Caco-2 (cell line): Measurements from ENCODE around the gene ZNF284. TPM values are rescaled to one million over a fixed set of nuclear protein-coding genes. Genes with fewer than 3 reads are reported as not detected.
"Not testable (repeated sequence)": the region's sequence is repeated elsewhere in the genome, so short reads cannot be mapped to it uniquely, and the experiment has no call there.

Source experiments
- BruUV-seq: library from RNA; stranded (reverse); fragments of 400-500 nt; replicated peaks from 2 replicates; lab custom pipeline; 2021; lab: Mats Ljungman, UMichigan
- CTCF ChIA-PET: fragments of 300-600 bp; sonication (Branson Sonifier 250); formaldehyde crosslinking; loops from one replicate; lab custom pipeline; 2022; ENCODE audit warnings: antibody characterized with exemption; lab: Charles Lee
- POLR2A ChIA-PET: fragments of 300-600 bp; sonication (Branson Sonifier 250); formaldehyde crosslinking; loops from one replicate; lab custom pipeline; 2022; ENCODE audit warnings: antibody characterized with exemption; lab: Charles Lee
- DNase-seq, 2 experiments: peaks; one replicate each; pipeline versions ENCODE4 v3.0.0 to v3.0.0-alpha.2; 2020 to 2022
- H3K27me3 ChIP-seq: replicated peaks from 2 replicates; pipeline ENCODE4 v1.6.0; 2011; ENCODE audit warnings: low read length; ENCODE audit not compliant: control insufficient read depth, insufficient read depth
- H3K36me3 ChIP-seq: 2 replicates; pipeline ENCODE4 v1.5.1; 2011; ENCODE audit warnings: low read length; ENCODE audit not compliant: control insufficient read depth, insufficient read depth
- H3K4me1 ChIP-seq: fragments of 250-450 bp; sonication (Bioruptor Pico); 2 replicates; pipeline ENCODE4 v1.5.1; 2020; ENCODE audit warnings: mild to moderate bottlenecking
- H3K4me3 ChIP-seq: 2 replicates; pipeline ENCODE4 v1.5.1; 2011; ENCODE audit warnings: low read depth, mild to moderate bottlenecking, control low read depth, low read length
- H3K9me3 ChIP-seq: fragments of 250-450 bp; sonication (Bioruptor Pico); 2 replicates; pipeline ENCODE4 v1.5.1; 2020; ENCODE audit warnings: mild to moderate bottlenecking, moderate library complexity
- H3K27ac Mint-ChIP-seq: one replicate; pipeline ENCODE4 v1.8.0; 2022; ENCODE audit warnings: mixed read lengths; ENCODE audit not compliant: unreplicated experiment
- H3K27me3 Mint-ChIP-seq: one replicate; pipeline ENCODE4 v1.8.0; 2022; ENCODE audit warnings: mixed read lengths; ENCODE audit not compliant: insufficient read depth, unreplicated experiment
- H3K36me3 Mint-ChIP-seq: one replicate; pipeline ENCODE4 v1.8.0; 2022; ENCODE audit warnings: mild to moderate bottlenecking, mixed read lengths; ENCODE audit not compliant: insufficient read depth, unreplicated experiment
- H3K4me1 Mint-ChIP-seq: one replicate; pipeline ENCODE4 v1.8.0; 2022; ENCODE audit warnings: low read depth, mixed read lengths; ENCODE audit not compliant: unreplicated experiment
- H3K4me3 Mint-ChIP-seq: one replicate; pipeline ENCODE4 v1.8.0; 2022; ENCODE audit warnings: mild to moderate bottlenecking, moderate library complexity, mixed read lengths; ENCODE audit not compliant: unreplicated experiment
- H3K9me3 Mint-ChIP-seq: one replicate; pipeline ENCODE4 v1.8.0; 2022; ENCODE audit warnings: mixed read lengths; ENCODE audit not compliant: unreplicated experiment
- intact Hi-C: fragments of 100-400 bp; cut with micrococcal nuclease; formaldehyde crosslinking; loops from one replicate; pipeline ENCODE4 v1.10.0; 2022; ENCODE audit not compliant: unreplicated experiment
- total RNA-seq: library from RNA; stranded (reverse); gene quantifications from 2 replicates; pipeline ENCODE4 v1.2.3, GENCODE V29; 2022
- TF ChIP-seq, protein P1 (sequence below), 2 experiments: fragments of 200-600 bp in 1 of 2; IDR thresholded peaks; 1 replicate in 1 of 2; 2 replicates in 1 of 2; pipeline versions ENCODE4 v1.5.1 to v1.8.0; 2011 to 2022; ENCODE audit warnings: antibody characterized with exemption in 1 of 2, control low read depth in 1 of 2, inconsistent platforms in 1 of 2, low read depth in 1 of 2, low read length in 1 of 2, mild to moderate bottlenecking in 1 of 2, moderate library complexity in 1 of 2; ENCODE audit not compliant: insufficient read depth in 1 of 2, severe bottlenecking in 1 of 2, unreplicated experiment in 1 of 2

ZNF284 gene
- total RNA-seq, 1 experiment from 2014 or later: 2.3 TPM

DNA sequence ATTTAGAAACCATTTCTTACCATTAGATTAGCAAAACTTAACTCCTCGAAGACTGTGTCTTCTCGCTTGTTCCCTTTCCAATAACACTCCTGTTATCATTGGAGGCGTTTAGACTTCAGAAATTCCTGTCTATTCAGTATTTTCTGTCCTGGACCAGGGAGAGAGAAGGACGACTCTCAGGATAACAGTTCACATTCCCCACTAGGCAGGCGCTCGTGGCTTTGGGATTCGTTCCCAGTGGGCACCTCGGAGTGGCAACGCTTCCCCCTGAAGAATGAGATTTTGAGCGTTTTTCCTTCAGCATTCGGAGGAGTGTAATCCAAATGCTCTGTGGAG is 40.8 kb downstream of the ZNF284 start:
- H3K36me3 ChIP-seq: 0 out of 2 replicates have a peak, but pooled peaks cover 1% of the 10 kb centered on the region
- Mint-ChIP-seq H3K4me1 (peaks cover 7% of the 10 kb centered on the region), H3K36me3 (peaks cover 13% of the 10 kb centered on the region), H3K4me3 (peak overlapping the region; percentile 91), H3K27me3 (no peaks in the 10 kb centered on the region), H3K27ac (peak overlapping the region; percentile 75), H3K9me3 (peaks cover 7% of the 10 kb centered on the region)
- TF ChIP-seq, protein P1, sequence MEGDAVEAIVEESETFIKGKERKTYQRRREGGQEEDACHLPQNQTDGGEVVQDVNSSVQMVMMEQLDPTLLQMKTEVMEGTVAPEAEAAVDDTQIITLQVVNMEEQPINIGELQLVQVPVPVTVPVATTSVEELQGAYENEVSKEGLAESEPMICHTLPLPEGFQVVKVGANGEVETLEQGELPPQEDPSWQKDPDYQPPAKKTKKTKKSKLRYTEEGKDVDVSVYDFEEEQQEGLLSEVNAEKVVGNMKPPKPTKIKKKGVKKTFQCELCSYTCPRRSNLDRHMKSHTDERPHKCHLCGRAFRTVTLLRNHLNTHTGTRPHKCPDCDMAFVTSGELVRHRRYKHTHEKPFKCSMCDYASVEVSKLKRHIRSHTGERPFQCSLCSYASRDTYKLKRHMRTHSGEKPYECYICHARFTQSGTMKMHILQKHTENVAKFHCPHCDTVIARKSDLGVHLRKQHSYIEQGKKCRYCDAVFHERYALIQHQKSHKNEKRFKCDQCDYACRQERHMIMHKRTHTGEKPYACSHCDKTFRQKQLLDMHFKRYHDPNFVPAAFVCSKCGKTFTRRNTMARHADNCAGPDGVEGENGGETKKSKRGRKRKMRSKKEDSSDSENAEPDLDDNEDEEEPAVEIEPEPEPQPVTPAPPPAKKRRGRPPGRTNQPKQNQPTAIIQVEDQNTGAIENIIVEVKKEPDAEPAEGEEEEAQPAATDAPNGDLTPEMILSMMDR (IDR thresholded peaks at IDR 0.05; ENCODE audit: insufficient read depth in 1 of 2, low read depth in 1 of 2, low read length in 1 of 2, severe bottlenecking in 1 of 2, unreplicated experiment in 1 of 2): no peak
- POLR2A ChIA-PET: interaction anchor here (0.6 to 1.0 kb wide), 3 partner anchors 52 to 733 kb away, joined by 3 to 7 read pairs (median 3); partner anchors contain the start of gene ZNF226
- CTCF ChIA-PET: interaction anchor here (0.6 kb wide), 1 partner anchor 46 kb away, joined by 3 read pairs; no protein-coding TSS in a partner anchor
- intact Hi-C loops: loop anchor here (1.0 to 10.0 kb wide), 12 partner anchors 18 to 388 kb away; partner anchors contain the start of genes ZNF155, ZNF180, ZNF224 and ZNF227
- BruUV-seq: no TSS peak
- H3K4me1 ChIP-seq: no peaks in the 10 kb centered on the region
- no peak for DNase-seq
- H3K9me3 ChIP-seq: no peaks in the 10 kb centered on the region
- H3K4me3 ChIP-seq: peak overlapping the region; percentile 64
- no peaks in the 10 kb centered on the region for H3K27me3 ChIP-seq

DNA sequence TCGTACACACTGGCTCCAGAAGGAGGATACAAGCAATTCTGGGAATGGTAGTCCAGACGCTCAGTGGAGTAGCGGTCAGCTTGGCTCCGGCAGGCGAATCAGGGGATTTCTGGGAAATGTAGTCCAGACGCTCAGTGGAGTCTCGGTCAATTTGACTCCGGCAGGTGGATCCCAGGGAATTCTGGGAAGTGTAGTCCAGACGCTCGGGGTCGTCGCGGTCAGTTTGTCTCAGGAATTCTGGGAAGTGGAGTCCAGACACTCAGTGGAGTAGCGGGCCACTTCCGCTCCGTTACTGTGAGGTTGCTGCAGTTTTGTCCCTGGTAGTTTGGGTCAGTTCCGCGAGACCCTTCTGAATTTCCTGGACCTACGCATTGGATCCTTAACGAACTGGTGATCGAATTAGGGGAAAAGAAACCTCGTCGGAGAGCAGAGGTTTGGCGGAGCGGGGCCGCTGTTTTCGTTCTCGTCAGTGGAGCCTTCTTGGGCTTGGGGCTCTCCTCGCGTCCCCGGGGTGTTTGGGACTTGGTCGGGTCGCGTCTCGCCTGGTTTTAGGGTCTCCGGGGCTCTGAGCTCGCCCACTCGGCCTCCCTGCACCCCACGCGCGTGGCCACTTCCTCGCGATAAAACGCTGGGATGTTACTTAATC is 41.3 kb downstream of the ZNF284 start, which contains the start of gene ZNF225:
Gene ZNF225, plus strand, starts transcription at position 262 of the 646 bp plus-strand sequence. CDS start 2,429 bp downstream, outside the sequence.
- Mint-ChIP-seq H3K4me1 (peaks cover 7% of the 10 kb centered on the region), H3K9me3 (peaks cover 2% of the 10 kb centered on the region), H3K27ac (peak within 1 kb of the TSS; percentile 75), H3K27me3 (no peaks in the 10 kb centered on the region), H3K36me3 (peaks cover 9% of the 10 kb centered on the region), H3K4me3 (peak within 1 kb of the TSS; percentile 91)
- ChIA-PET POLR2A (interaction anchor here (0.6 to 1.0 kb wide), 3 partner anchors 52 to 732 kb away, joined by 3 to 7 read pairs (median 3); partner anchors contain the start of gene ZNF226), CTCF (interaction anchor here (0.6 kb wide), 1 partner anchor 46 kb away, joined by 3 read pairs; no protein-coding TSS in a partner anchor)
- Histone ChIP-seq H3K36me3 (no peaks in the 10 kb centered on the region), H3K4me3 (peak within 1 kb of the TSS; percentile 88), H3K9me3 (no peaks in the 10 kb centered on the region), H3K4me1 (no peaks in the 10 kb centered on the region), H3K27me3 (no peaks in the 10 kb centered on the region)
- intact Hi-C loops: loop anchor here (1.0 to 10.0 kb wide), 12 partner anchors 19 to 387 kb away; partner anchors contain the start of genes ZNF155, ZNF180, ZNF224 and ZNF227
- BruUV-seq: no TSS peak
- peak; percentile 96 to 98 for DNase-seq
- TF ChIP-seq, protein P1 (IDR thresholded peaks at IDR 0.05; ENCODE audit: insufficient read depth in 1 of 2, low read depth in 1 of 2, low read length in 1 of 2, severe bottlenecking in 1 of 2, unreplicated experiment in 1 of 2): no peak

- peaks cover 7% of the 10 kb centered on the region for H3K4me1 Mint-ChIP-seq
- no peaks in the 10 kb centered on the region for H3K4me1 ChIP-seq
- BruUV-seq: TSS peak; percentile 56
- no peaks in the 10 kb centered on the region for H3K27me3 Mint-ChIP-seq
- CTCF ChIA-PET: no interaction called here
- intact Hi-C loops: loop anchor here (1.0 to 10.0 kb wide), 12 partner anchors 20 to 386 kb away; partner anchors contain the start of genes ZNF155, ZNF180, ZNF224 and ZNF227
- no peaks in the 10 kb centered on the region for H3K9me3 ChIP-seq
- TF ChIP-seq, protein P1 (IDR thresholded peaks at IDR 0.05; ENCODE audit: insufficient read depth in 1 of 2, low read depth in 1 of 2, low read length in 1 of 2, severe bottlenecking in 1 of 2, unreplicated experiment in 1 of 2): no peak
- H3K27me3 ChIP-seq: no peaks in the 10 kb centered on the region
- H3K36me3 Mint-ChIP-seq: peaks cover 10% of the 10 kb centered on the region
- H3K4me3 Mint-ChIP-seq: peak overlapping the region; percentile 91
- H3K36me3 ChIP-seq: 0 out of 2 replicates have a peak, but pooled peaks cover 1% of the 10 kb centered on the region
- peak overlapping the region; percentile 88 for H3K4me3 ChIP-seq
- POLR2A ChIA-PET: no interaction called here
- peak overlapping the region; percentile 75 for H3K27ac Mint-ChIP-seq
- peak in 1 of 2 experiments; percentile 13 for DNase-seq
- no peaks in the 10 kb centered on the region for H3K9me3 Mint-ChIP-seq
These were observed 41.9 kb downstream of the ZNF284 start for GRCh38 chr19:44113784-44114390.

DNA sequence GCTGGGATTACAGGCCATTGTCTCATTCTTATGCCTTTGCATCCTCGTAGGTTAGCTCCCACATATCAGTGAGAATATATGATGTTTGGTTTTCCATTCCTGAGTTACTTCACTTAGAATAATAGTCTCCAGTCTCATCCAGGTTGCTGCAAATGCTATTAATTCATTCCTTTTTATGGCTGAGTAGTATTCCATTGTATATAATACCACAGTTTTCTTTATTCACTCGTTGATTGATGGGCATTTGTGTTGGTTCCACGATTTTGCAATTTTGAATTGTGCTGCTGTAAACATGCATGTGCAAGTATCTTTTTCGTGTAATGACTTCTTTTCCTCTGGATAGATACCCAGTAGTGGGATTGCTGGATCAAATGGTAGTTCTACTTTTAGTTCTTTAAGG is 49.2 kb downstream of the ZNF284 start:
- CTCF ChIA-PET, POLR2A ChIA-PET, DNase-seq, intact Hi-C loops, H3K4me3 Mint-ChIP-seq, H3K4me1 Mint-ChIP-seq, H3K27me3 Mint-ChIP-seq, H3K9me3 ChIP-seq, H3K27ac Mint-ChIP-seq, BruUV-seq, H3K4me3 ChIP-seq, H3K27me3 ChIP-seq, H3K4me1 ChIP-seq, H3K36me3 ChIP-seq: not testable (repeated sequence)
- H3K36me3 Mint-ChIP-seq: peaks cover 13% of the 10 kb centered on the region
- peaks cover 22% of the 10 kb centered on the region for H3K9me3 Mint-ChIP-seq
